IMR-90 (cell line): ENCODE results near the gene EFNA5. TPM values are rescaled to one million over a fixed set of nuclear protein-coding genes. Genes with fewer than 3 reads are reported as not detected.

Source experiments
- ATAC-seq: fragments of 200-7000 bp; cut with Tn5 transposase; 2 replicates; pipeline ENCODE4 v1.9.1; 2020; ENCODE audit warnings: low read depth, mild to moderate bottlenecking, moderate library complexity
- BruUV-seq: library from RNA; stranded (reverse); fragments of 400-500 nt; replicated peaks from 2 replicates; lab custom pipeline; 2021; lab: Mats Ljungman, UMichigan
- CTCF ChIA-PET: fragments of 300-600 bp; formaldehyde crosslinking; extraction: SDS; loops from one replicate; lab custom pipeline; 2021; ENCODE audit warnings: antibody characterized with exemption; lab: Yijun Ruan, JAX
- POLR2A ChIA-PET: fragments of 300-600 bp; sonication (Branson Sonifier 250); formaldehyde crosslinking; loops from one replicate; lab custom pipeline; 2022; ENCODE audit warnings: antibody characterized with exemption; ENCODE audit not compliant: unreplicated experiment; lab: Charles Lee
- DNase-seq: peaks from one replicate; pipeline ENCODE4 v3.0.0; 2013
- H2AFZ ChIP-seq: replicated peaks from 2 replicates; pipeline ENCODE3; 2013; ENCODE audit warnings: low read length, mild to moderate bottlenecking; ENCODE audit not compliant: poor library complexity
- H2AK5ac ChIP-seq: 2 replicates; pipeline ENCODE4 v1.6.1; 2013; ENCODE audit warnings: low read depth, low read length, inconsistent platforms
- H2AK9ac ChIP-seq: replicated peaks from 2 replicates; pipeline ENCODE3; 2013; ENCODE audit warnings: mild to moderate bottlenecking, low read depth, low read length, moderate library complexity; ENCODE audit not compliant: poor library complexity
- H2BK120ac ChIP-seq: 2 replicates; pipeline ENCODE4 v1.6.1; 2013; ENCODE audit warnings: low read depth, low read length, inconsistent platforms
- H2BK15ac ChIP-seq: 3 replicates; pipeline ENCODE4 v1.6.1; 2013; ENCODE audit warnings: low read depth, low read length, inconsistent platforms
- H2BK20ac ChIP-seq: 2 replicates; pipeline ENCODE4 v1.6.1; 2013; ENCODE audit warnings: low read depth, mild to moderate bottlenecking, inconsistent platforms, low read length, moderate library complexity
- H2BK5ac ChIP-seq: 2 replicates; pipeline ENCODE4 v1.6.1; 2013; ENCODE audit warnings: mild to moderate bottlenecking, low read depth, low read length, inconsistent platforms; ENCODE audit not compliant: poor library complexity, severe bottlenecking
- H3K14ac ChIP-seq: replicated peaks from 2 replicates; pipeline ENCODE4 v1.6.1; 2013; ENCODE audit warnings: low read depth, low read length, inconsistent platforms
- H3K18ac ChIP-seq: 2 replicates; pipeline ENCODE4 v1.6.1; 2013; ENCODE audit warnings: low read depth, low read length, control low read depth
- H3K23ac ChIP-seq: 2 replicates; pipeline ENCODE4 v1.6.1; 2013; ENCODE audit warnings: low read depth, low read length, inconsistent platforms
- H3K27ac ChIP-seq: 2 replicates; pipeline ENCODE4 v1.5.1; 2013; ENCODE audit warnings: mild to moderate bottlenecking, control low read depth, low read length; ENCODE audit not compliant: insufficient read depth
- H3K27me3 ChIP-seq: 2 replicates; pipeline ENCODE4 v1.6.1; 2013; ENCODE audit warnings: low read length; ENCODE audit not compliant: control insufficient read depth, insufficient read depth
- H3K36me3 ChIP-seq: 2 replicates; pipeline ENCODE4 v1.6.1; 2013; ENCODE audit warnings: low read length, mixed read lengths; ENCODE audit not compliant: control insufficient read depth, insufficient read depth
- H3K4ac ChIP-seq: 2 replicates; pipeline ENCODE4 v1.6.1; 2013; ENCODE audit warnings: low read depth, low read length, inconsistent platforms
- H3K4me1 ChIP-seq: 2 replicates; pipeline ENCODE4 v1.6.1; 2013; ENCODE audit warnings: low read length, mixed read lengths; ENCODE audit not compliant: control insufficient read depth, insufficient read depth
- H3K4me2 ChIP-seq: 2 replicates; pipeline ENCODE4 v1.6.1; 2013; ENCODE audit warnings: low read depth, mild to moderate bottlenecking, control low read depth, low read length, moderate library complexity
- H3K4me3 ChIP-seq: 2 replicates; pipeline ENCODE4 v1.5.1; 2013; ENCODE audit warnings: low read depth, mild to moderate bottlenecking, control low read depth, low read length, moderate library complexity; ENCODE audit not compliant: insufficient read depth
- H3K56ac ChIP-seq: 2 replicates; pipeline ENCODE4 v1.6.1; 2013; ENCODE audit warnings: low read length, inconsistent platforms; ENCODE audit not compliant: insufficient read depth; ENCODE audit errors: extremely low read depth
- H3K79me1 ChIP-seq, 2 experiments: 2 replicates each; pipeline ENCODE4 v1.6.1; 2013; ENCODE audit warnings: low read length in 2 of 2, inconsistent platforms in 1 of 2, low read depth in 1 of 2
- H3K9ac ChIP-seq: 2 replicates; pipeline ENCODE4 v1.6.1; 2013; ENCODE audit warnings: low read depth, low read length, control low read depth
- H3K9me1 ChIP-seq: 2 replicates; pipeline ENCODE4 v1.6.1; 2013; ENCODE audit warnings: low read length, inconsistent platforms; ENCODE audit not compliant: insufficient read depth
- H3K9me3 ChIP-seq: 2 replicates; pipeline ENCODE4 v1.6.1; 2013; ENCODE audit warnings: low read length; ENCODE audit not compliant: control insufficient read depth, insufficient read depth
- H4K20me1 ChIP-seq: 2 replicates; pipeline ENCODE4 v1.6.1; 2013; ENCODE audit warnings: low read length, inconsistent platforms; ENCODE audit not compliant: insufficient read depth
- H4K5ac ChIP-seq: 2 replicates; pipeline ENCODE4 v1.6.1; 2013; ENCODE audit warnings: mild to moderate bottlenecking, low read depth, low read length, control low read depth
- H4K8ac ChIP-seq, 2 experiments: 2 replicates each; pipeline ENCODE4 v1.6.1; 2013; ENCODE audit warnings: low read depth in 2 of 2, low read length in 2 of 2, control low read depth in 1 of 2, inconsistent platforms in 1 of 2
- H4K91ac ChIP-seq: 2 replicates; pipeline ENCODE4 v1.6.1; 2013; ENCODE audit warnings: low read depth, low read length, inconsistent platforms; ENCODE audit not compliant: insufficient read depth
- BHLHE40 ChIP-seq: fragments of 150-350 bp; IDR thresholded peaks from 2 replicates; pipeline ENCODE4 v1.6.1; 2016; ENCODE audit warnings: mild to moderate bottlenecking, low read depth, low read length
- FOS ChIP-seq: fragments of 150-350 bp; IDR thresholded peaks from 2 replicates; pipeline ENCODE4 v1.6.1; 2016; ENCODE audit warnings: low read depth, low read length
- MAFK ChIP-seq: IDR thresholded peaks from 2 replicates; pipeline ENCODE4 v1.6.1; 2012; ENCODE audit warnings: low read depth, low read length, improper control_type of control experiment
- NFE2L2 ChIP-seq: fragments of 150-350 bp; IDR thresholded peaks from 2 replicates; pipeline ENCODE4 v1.6.1; 2016; ENCODE audit warnings: low read depth, mild to moderate bottlenecking, low read length
- POLR2A ChIP-seq: IDR thresholded peaks from 2 replicates; pipeline ENCODE4 v1.6.1; 2012; ENCODE audit warnings: mild to moderate bottlenecking, low read depth, low read length
- WGBS, 2 experiments: methylation state at CpG; one replicate each; pipeline versions ENCODE4 v1.1.5 to v1.1.7; 2013; ENCODE audit warnings: missing lambda C conversion rate in 2 of 2; ENCODE audit not compliant: insufficient read length in 1 of 2; ENCODE audit errors: extremely low coverage in 2 of 2; 5-methylcytosine and 5-hydroxymethylcytosine counted together
- dilution Hi-C: fragments of 300-500 bp; cut with HindIII; formaldehyde crosslinking; loops from one replicate; pipeline ENCODE4 v1.14.3; 2018; ENCODE audit warnings: low sequenced_read_pairs; ENCODE audit not compliant: unreplicated experiment
- in situ Hi-C: fragments of 300-500 bp; cut with MboI; formaldehyde crosslinking; loops from 3 replicates; pipeline ENCODE4 v1.14.3; 2019; ENCODE audit warnings: low sequenced_read_pairs, inconsistent platforms, mixed read lengths
- intact Hi-C: fragments of 100-400 bp; cut with micrococcal nuclease; formaldehyde crosslinking; loops from 2 replicates; pipeline ENCODE4 v1.10.0; 2022
- polyA plus RNA-seq, 3 experiments: library from polyadenylated mRNA; depleted of rRNA; stranded (reverse); fragments of >200 nt; gene quantifications; 2 replicates each; pipeline ENCODE4 v1.2.3, GENCODE V29; 2012; ENCODE audit warnings: low replicate concordance in 1 of 3
- total RNA-seq: library from RNA; depleted of rRNA; stranded (reverse); fragments of >200 nt; gene quantifications from 2 replicates; pipeline ENCODE4 v1.2.3, GENCODE V29; 2012
- TF ChIP-seq, protein P1 (sequence below): fragments of 150-350 bp; IDR thresholded peaks from 2 replicates; pipeline ENCODE4 v1.6.1; 2016; ENCODE audit warnings: low read depth, mild to moderate bottlenecking, low read length, moderate library complexity, borderline replicate concordance
- TF ChIP-seq, protein P2 (sequence below): conservative IDR thresholded peaks from 2 replicates; pipeline ENCODE4 v1.5.1; 2012; ENCODE audit warnings: mild to moderate bottlenecking, low read depth, low read length, improper control_type of control experiment

EFNA5 gene
- total and polyA plus RNA-seq, 2 of the 4 experiments (the other 2 are of a cell fraction): 1.5 to 1.6 TPM

DNA sequence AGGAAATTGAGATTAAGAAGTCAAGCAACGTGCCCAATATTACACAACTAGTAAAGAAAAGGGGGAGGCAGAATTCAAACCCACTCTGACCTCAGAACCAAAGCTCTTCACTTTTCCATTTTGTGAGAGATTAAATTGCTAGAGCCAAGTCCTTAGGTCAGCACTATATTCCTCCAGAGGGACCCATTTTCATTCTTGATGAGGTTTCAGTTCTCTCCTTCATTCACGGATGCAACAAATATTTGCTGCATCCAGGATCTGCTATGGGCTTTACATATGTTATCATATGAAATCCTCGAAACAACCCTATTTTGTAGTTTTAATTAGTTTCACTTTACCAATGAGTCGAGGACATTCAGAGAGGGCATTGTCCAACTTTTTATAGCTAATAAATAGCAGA, 239.2 kb downstream of the EFNA5 start:
- Histone ChIP-seq H2BK20ac (peak overlapping the region; percentile 71; the same call in 1 of the 2 replicates), H2AK5ac (no peak overlapping the region), H3K27me3 (no peaks in the 10 kb centered on the region), H2BK120ac (no peak overlapping the region), H3K4ac (no peak overlapping the region), H2BK15ac (no peak overlapping the region), H3K18ac (no peak overlapping the region), H3K9me3 (no peaks in the 10 kb centered on the region), H4K8ac (no peak overlapping the region), H2AFZ (no peak overlapping the region), H3K9ac (no peak overlapping the region), H3K79me1 (peaks cover 0 to 4% of the 10 kb centered on the region in 2 experiments; a peak in 1 of 4 replicates), H3K27ac (no peak overlapping the region), H3K23ac (no peak overlapping the region), H3K14ac (no peak overlapping the region), H3K36me3 (no peaks in the 10 kb centered on the region), H2BK5ac (no peak overlapping the region), H4K5ac (no peak overlapping the region), H2AK9ac (no peak overlapping the region), H3K56ac (no peak overlapping the region), H4K20me1 (no peaks in the 10 kb centered on the region), H4K91ac (no peak overlapping the region), H3K4me2 (no peak overlapping the region), H3K9me1 (peaks cover 3% of the 10 kb centered on the region; the same call in 1 of the 2 replicates), H3K4me1 (peaks cover 4% of the 10 kb centered on the region), H3K4me3 (no peak overlapping the region)
- ATAC-seq (no peak), DNase-seq (no peak)
- POLR2A ChIA-PET: no interaction called here
- CTCF ChIA-PET: interaction anchor here (2.3 kb wide), 1 partner anchor 141 kb away, joined by 9 read pairs; no protein-coding TSS in a partner anchor
- in situ Hi-C loops (no loop called here), dilution Hi-C loops (no loop called here), intact Hi-C loops (no loop called here)
- no CpG with 5 or more reads among the region's 4 CpGs for WGBS, 2 experiments
- TF ChIP-seq, protein P1, sequence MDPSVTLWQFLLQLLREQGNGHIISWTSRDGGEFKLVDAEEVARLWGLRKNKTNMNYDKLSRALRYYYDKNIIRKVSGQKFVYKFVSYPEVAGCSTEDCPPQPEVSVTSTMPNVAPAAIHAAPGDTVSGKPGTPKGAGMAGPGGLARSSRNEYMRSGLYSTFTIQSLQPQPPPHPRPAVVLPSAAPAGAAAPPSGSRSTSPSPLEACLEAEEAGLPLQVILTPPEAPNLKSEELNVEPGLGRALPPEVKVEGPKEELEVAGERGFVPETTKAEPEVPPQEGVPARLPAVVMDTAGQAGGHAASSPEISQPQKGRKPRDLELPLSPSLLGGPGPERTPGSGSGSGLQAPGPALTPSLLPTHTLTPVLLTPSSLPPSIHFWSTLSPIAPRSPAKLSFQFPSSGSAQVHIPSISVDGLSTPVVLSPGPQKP: no peak
- TF ChIP-seq FOS (no peak), POLR2A (no peak), MAFK (no peak), NFE2L2 (no peak), BHLHE40 (no peak)
- TF ChIP-seq, protein P2, sequence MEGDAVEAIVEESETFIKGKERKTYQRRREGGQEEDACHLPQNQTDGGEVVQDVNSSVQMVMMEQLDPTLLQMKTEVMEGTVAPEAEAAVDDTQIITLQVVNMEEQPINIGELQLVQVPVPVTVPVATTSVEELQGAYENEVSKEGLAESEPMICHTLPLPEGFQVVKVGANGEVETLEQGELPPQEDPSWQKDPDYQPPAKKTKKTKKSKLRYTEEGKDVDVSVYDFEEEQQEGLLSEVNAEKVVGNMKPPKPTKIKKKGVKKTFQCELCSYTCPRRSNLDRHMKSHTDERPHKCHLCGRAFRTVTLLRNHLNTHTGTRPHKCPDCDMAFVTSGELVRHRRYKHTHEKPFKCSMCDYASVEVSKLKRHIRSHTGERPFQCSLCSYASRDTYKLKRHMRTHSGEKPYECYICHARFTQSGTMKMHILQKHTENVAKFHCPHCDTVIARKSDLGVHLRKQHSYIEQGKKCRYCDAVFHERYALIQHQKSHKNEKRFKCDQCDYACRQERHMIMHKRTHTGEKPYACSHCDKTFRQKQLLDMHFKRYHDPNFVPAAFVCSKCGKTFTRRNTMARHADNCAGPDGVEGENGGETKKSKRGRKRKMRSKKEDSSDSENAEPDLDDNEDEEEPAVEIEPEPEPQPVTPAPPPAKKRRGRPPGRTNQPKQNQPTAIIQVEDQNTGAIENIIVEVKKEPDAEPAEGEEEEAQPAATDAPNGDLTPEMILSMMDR: no peak
- BruUV-seq: no TSS peak
